ENCODE data around the gene TSPAN18.

TSPAN18 gene

DNA sequence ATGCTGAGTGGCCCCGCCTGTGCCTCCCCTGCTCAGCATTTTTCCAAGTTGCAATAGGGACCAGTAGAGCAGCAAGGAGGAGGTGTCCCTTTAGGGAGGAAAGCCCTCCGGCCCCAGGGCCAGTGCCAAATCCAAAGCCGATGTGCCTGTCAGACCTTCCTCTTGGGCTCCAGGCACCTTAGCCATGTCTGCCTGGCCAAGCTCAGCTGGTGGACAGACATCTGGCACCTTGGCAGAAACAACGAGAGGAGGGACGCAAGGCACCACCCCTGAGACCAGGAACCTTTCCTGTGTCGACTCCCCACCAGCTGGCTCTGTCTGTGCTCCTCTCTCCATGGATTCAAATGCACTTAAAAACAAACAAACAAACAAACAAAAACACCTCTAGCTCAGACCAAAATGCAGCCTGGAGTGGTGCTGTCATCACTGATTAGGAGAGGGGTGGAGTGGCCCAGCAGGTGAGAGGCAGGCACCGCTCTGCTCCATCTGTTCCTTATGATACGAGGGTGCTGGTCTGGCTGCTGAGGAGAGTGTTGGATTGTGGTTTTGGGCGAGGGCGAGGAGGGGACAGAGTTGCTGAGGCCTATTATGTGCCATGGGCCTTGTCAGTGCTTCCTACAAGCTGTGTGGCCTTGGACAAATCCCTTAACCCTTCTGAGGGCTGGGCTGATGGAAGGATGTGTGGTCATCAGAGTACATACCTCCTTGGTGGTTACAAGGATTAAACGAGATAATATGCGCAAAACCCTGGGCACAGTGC, 177.7 kb downstream of the TSPAN18 start:
- DNase-seq = no peak

DNA sequence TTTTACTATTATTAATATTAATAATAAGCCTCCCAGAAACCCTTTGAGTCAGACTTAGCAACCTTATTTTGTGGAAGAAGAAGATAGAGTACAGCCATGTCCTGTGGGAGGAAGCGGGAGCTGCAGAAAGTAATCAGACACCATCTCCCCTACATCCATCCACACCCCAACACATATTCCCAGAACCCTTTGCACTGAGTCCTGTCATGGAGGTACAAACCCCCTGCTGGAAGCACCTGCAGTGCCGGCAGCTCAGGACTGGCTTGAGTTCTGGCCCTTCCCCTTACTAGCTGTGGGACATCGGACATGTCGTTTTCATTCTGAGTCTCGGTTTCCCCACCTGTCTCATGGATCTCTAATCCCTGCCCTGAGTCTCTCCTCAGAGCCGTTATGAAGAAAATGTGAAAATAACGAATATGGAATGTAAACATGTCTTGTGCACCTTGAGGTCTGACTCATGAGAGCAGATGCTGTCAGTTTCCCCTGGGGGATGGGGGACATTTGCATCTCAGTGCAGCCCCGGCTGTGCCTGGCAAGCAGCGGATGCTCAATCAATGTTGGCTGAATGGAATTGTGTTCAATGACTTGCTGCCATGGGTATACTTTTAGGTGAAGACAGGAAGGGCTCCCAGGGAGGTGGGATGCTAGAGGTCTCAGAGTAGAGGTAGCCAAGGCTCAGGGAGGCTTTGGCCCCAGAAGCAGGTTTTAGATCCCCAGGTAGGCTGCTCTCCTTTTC, 178.5 kb downstream of the TSPAN18 start:
- no peak for DNase-seq

DNA sequence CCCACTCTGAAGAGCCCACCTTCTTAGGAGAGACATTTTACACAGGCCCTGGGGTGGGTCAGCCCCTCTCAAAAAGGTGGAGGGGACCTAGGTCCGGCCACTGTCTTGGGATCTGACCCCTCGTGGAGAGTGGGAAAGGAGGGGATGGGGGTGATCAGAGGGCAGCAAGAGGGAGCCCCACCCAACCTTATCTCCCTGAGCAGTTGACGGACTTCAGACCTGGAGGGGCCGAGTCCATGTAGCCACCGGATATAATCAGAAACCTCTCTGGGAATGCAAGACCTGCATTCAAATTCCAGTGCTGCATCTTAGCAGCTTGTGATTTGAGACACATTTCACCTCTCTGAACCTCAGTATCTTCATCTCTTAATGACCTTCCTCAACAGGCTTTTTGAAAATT, 179.9 kb downstream of the TSPAN18 start:
- no peak for DNase-seq

DNA sequence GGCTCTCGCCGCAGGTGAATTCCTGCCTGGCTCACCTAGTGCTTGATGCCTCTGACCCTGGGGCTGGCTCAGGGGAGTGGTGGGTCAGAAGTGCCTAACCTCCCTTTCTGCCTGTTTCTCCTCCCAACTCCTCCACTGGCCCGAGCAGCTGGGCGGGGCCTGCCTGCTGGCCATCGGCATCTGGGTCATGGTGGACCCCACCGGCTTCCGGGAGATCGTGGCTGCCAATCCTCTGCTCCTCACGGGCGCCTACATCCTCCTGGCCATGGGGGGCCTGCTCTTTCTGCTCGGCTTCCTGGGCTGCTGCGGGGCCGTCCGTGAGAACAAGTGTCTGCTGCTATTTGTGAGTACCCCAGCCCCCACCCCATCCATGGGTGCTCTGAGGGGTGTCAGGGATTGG, 182.8 kb downstream of the TSPAN18 start:
- no peak for DNase-seq

DNA sequence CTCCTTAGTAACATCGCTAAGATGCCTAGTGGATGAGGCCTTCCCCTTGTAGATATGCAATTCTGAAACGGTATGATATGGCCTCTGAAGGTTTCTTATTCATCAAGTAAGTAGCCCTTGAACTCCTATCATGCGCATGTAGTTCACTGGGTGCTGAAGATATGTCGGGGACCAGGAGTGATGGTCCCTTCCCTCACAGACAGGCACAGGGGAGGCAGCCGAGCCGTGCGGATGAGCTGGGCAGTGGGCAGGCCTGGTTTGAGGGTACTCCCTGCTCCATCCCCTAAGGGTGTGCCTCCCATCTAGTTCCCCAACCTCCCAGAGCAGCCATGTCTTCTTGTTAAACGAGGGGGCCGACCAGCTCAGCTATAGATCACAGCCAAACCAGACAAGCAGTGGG, 183.8 kb downstream of the TSPAN18 start:
- no peak for DNase-seq

DNA sequence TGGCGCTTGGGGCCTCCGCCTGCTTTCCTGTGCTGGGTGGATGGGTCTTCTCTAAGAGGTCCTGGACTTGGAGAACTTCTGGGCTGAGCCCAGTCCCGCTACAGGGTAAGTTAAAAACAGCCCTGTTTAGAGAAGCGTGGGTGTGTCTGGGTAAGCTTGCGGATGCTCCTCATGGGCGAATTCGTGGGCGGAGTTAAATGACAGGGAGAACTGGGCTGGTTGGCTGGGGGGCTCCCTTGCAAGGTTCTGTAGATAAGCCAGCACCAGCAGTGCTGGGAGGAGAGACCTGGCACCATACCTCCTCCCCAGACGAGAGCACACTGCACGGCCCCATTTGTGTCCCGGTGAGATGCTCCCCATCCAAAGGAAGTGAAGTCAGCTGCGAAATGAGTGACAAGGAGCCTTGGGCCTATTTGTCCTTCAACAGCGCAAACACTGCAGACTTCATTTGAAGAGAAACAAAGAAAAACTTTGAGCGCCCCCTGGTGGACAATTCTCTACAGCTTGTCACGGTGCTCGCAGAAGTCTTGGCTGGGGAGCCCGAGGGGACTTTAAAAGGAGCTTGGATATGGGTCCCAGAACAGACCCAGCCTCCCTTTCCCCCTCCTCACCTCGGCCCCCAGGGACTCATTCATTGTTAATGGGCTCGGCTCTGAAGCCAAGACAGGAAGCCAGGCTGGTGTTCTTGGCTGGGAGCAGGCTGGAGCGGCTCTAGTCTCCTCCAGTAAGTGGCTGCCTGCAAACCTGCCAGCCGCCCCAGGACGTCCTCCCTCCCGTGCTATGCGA, 184.5 kb downstream of the TSPAN18 start:
- peak; percentile 80 to 84 for DNase-seq

DNA sequence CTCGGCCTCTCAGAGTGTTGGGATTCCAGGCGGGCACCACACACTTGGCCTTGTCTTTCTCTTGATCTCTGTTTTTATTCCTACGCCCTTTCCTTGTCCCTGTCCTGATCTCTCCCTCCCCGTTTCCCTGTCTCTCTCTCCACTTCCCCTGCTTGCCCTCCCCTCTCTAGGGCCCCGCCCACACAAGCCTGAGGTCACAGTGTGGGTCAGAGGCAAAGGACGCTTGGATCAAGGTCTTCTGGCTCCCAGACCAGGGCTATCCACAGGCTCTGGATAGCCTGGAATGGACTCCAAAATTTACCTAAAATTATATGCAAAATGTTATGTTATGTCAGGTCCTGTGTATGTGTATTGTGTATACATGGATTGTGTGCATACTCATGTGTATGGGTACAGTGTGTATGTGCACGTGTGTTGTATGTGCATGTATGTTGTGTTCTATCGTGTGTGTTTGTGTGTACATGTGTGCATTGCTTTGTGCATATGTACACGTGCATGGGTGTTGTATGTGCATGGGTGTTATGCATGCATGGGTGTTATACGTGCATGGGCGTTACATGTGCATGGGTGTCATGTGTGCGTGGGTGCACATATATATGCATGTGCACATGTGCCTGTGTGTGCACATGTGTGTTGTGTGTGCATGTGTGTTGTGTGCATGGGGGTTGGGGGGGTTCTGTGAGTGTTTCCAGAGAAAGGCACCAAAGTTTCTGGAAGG, 185.7 kb downstream of the TSPAN18 start:
- DNase-seq = no peak

DNA sequence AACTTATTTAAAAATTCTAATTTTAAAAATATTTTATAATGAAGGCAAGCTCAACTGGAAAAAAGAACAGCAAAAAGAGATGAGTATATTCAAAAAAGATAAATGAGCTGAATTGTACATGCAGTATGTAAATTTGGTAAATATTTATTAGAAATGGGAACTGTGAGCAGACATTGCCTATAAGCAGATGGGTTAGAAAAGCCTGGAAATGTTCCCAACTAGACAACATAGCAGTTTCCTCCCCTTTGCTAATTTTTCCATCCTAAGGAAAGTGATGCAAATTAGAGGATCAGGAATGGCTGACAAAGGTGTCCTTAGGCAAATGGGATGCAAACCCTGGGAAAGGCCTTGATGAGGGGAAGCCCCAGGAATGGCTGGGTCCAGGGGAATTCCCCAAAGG, 186.7 kb downstream of the TSPAN18 start:
- DNase-seq = no peak

DNA sequence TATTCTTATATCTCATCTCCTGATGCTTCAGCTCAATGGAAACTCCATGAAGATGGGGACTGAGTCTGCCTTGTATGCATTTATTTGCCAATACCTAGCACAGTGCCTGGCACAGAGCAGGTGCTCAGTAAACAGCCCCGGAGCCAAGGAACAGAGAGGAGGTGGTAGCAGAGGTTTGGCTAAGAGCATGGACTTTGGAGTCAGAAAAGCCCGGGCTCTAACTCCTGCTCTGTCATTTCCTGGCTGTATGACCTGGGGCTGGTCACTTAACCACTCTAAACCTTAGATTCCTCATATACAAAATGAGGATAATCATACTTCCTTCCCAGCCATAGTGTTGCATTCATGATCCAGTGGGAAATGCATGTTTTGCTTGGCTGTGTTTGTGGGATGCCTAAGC, 187.3 kb downstream of the TSPAN18 start:
- no peak for DNase-seq

DNA sequence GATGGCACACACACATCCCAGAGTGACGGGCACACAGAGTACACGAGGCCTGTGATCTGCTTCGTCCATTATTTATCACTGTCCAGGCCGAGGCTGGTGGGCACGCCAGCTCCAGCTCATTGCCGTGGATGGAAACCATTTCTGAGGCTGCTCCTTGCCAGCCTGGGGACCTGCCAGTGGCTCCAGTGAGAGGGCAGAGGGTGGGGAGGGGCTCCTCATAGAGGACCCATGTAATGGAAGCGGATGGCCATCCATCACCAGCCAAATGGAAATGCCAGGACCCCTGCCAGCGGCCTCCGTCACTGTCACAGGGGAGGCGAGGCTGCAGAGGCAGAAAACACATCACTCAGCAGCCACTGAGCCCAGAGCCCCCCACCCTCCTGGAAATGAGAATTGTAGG, 188.2 kb downstream of the TSPAN18 start:
- DNase-seq = no peak

DNA sequence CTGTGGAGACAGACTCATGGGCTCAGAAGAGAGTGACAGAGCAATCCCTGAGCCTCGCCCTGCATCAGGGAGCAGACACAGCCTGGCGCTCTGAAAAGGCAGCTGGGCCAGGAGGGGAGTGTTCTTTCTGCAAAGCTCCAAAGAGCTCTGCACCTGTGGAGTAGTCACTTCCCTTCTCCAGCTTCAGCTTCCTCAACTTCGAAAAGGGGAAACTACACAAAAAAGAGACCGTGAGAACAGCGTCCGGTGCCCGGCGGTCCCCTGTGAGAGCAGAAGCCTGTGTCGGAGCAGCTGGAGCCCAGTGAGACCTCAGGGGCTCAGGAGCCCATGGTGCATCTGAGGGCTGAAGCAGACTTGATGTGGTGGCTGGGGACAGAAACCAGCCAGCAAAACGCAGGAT, 188.9 kb downstream of the TSPAN18 start:
- no peak for DNase-seq

DNA sequence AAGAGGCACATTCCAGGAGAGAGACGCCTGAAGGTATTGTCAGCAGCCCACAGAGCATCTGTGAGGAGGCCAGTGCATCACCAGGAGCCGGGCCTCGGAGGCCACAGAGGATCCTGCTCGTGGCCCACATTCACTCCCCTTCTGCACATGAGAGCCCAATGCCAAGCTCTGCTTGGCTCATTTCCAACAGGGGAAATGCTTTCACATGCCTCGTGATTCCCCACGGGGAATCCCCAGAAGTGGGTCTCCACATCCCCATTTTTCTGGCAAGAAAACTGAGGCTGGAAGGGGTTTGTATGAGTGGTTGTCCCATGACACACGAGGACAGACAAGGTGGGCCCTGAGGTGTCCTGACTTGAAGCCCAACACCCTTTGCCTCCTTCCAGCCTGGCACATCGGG, 189.6 kb downstream of the TSPAN18 start:
- no peak for DNase-seq

DNA sequence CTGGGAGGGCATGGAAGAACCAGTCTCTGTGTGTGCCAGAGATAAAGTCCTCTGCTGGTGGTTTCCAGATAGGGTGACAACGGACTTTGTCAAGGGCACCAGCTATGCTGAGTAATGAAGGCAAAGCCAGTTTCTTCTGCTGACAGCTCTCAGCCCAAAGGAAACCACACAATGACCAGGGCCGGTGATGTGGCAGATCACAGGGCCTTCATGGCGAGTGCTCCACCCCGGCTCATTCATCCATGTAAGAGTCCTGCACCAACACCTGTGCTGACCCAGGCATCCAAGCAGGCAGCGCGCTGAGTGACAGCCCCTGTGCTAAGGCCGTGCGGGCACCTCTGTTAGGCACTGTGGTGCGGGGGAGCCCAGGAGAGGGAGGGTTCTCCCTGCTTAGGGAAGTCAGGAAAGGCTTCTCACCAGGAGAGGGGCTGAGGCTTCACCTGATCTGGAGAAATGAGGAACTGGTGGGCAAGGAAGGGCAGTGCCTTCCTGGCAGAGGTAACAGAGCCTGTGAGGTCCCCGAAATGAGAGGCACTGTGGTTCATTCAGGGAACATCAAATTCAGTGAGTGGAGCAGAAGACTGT, 190.1 kb downstream of the TSPAN18 start:
- DNase-seq = no peak

DNA sequence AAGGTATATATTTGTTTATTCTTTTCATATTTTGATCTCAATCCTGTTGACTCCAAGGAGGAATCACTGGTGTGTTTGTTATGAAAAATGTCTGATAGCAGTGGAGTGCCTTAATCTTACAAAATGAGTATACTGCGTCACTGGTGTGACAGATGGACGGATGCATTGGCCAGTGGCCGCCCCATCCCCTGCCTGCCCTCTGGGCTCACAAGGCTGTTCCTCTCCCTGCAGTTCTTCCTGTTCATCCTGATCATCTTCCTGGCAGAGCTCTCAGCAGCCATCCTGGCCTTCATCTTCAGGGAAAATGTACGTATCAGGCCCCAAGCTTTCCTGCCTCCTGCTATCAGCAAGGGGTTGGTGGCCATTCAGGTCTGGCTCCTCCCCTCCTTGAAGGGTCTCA, 191.0 kb downstream of the TSPAN18 start:
- DNase-seq = no peak

DNA sequence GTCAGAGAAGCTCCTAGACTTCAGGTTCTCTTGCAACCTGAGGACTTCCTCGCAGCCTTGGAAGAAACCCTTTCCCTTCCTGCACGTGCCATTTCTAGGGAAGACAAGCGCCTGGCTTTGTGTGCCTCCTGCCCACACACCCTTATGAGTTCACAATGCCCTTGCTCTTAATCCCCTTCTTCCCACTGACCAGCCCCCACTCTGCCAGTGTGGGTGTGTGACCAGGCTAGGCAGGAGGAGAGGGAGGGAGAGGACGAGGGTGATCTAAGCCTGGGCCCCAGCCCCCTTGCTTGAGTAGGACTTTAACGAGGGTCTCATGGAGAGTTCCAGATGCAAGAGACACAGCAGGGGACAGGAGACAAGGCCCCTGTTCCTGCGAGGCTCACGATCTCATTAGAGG, 193.7 kb downstream of the TSPAN18 start:
- no peak for DNase-seq

DNA sequence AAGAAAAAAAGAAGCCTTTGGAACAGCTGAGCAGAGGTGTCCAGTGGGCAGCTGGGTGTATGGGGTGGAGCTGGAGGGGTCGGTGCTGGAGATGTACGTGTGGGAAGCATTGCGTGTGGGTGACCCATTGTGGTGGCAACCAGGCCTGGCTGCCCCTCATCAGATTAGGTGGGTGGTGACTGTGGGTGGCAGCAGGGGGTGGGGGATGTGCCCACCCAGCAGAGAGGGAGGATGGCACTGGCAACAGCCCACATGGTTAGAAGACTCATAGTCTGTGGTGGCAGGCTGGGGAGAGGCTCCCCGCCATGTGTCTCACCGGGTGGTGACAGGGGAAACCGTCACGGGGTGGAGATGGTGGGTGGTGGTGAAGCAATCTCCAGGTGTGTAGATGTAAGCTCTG, 196.4 kb downstream of the TSPAN18 start:
- DNase-seq = no peak

DNA sequence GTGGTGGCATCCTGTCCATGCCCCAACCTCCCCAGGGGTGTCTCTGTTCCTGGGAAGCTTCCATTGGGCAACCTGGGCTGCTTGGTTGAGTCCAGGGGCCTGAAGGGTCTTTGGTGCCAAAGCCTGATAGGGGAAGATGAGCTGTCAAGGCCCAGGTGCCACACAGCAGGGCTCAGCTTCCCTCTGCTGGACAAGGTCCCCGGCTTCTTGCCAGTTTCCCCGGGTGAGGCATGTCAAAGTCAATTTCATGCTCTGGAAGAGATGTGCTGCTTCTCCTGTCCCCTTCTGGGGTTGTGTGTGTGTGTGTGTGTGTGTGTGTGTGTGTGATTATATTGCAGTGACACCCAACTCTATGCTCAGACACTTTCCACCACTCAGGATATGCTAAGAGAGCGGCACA, 197.0 kb downstream of the TSPAN18 start:
- no peak for DNase-seq

DNA sequence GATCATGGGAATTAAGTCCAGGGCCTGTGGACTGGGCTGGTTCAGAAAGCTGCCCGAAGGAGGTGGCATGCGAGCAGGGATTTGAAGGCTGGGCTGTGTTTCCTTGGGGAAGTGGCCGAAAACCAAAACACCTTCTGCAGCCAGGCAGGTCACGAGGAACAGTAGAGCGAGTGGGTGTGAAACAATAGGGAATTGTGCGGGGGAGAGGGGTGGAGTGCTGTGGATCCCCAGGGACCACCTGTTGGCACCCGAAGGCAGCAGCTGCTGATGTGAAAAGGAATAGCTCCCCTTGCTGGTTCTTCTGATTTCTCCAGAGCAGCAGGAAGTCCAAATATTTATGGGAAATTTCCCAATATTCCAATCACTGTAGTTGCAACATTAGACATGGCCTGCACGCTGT, 199.3 kb downstream of the TSPAN18 start:
- no peak for DNase-seq

DNA sequence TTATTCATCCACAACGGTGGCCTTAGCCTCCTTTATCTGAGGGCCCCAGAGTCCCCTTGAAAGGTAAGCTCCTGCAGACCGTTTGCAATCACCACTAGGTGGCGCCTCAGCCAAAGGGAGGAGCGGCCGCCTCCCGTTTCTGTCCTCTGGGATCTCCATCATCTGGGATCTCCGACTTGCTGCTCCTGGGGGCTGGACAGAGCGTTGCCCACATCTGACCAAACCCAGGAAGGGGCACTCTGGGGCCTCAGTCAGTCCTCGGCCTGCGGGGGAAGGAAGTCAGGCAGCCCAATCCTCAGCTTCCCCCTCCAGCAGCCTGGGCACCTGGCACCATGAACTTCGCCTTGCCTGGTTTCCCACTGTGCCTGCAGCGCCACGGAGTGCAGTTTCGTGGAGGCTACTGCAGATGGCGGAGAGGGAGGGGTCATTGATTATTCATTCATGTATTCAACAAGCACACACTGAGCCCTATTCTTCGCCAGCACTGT, 200.5 kb downstream of the TSPAN18 start:
- DNase-seq = peak; percentile 41 to 42

DNA sequence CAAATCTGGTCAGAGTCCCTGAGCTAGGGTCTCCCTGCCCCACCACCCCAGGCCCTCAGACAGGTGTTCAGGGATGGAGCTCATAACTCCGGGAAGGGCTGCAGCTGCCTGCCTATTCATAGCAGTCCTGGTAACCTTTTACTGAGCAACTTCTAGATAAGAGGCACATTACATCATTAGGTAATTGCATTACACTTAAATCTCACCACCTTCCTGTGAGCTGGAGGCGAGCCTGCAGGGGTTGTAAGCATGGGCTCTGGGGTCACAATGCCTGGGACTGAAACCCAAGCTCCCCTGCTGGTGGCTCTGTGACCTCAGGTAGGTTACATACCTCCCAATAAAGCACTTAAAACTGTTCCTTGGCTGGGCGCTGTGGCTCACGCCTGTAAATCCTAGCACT, 201.4 kb downstream of the TSPAN18 start:
- no peak for DNase-seq

DNA sequence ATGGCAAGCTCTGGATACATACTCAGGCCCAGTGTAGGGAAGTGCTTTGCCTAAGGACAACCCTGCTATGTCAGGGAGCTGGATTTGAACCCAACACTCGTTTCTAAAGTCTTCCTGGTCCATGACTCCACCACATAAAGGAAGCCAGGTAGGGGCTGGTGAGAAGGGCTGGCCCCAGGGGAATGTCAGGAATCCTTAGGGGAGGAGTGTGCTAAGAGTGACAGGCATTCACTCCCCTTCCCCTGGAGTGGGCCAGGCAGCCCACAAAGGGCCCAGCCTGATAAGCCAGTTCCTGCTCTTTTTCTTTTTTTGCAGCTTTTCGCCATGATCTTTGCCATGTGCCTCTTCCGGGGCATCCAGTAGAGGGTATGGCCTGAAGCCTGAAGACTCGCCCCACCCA, 202.1 kb downstream of the TSPAN18 start:
- no peak for DNase-seq

DNA sequence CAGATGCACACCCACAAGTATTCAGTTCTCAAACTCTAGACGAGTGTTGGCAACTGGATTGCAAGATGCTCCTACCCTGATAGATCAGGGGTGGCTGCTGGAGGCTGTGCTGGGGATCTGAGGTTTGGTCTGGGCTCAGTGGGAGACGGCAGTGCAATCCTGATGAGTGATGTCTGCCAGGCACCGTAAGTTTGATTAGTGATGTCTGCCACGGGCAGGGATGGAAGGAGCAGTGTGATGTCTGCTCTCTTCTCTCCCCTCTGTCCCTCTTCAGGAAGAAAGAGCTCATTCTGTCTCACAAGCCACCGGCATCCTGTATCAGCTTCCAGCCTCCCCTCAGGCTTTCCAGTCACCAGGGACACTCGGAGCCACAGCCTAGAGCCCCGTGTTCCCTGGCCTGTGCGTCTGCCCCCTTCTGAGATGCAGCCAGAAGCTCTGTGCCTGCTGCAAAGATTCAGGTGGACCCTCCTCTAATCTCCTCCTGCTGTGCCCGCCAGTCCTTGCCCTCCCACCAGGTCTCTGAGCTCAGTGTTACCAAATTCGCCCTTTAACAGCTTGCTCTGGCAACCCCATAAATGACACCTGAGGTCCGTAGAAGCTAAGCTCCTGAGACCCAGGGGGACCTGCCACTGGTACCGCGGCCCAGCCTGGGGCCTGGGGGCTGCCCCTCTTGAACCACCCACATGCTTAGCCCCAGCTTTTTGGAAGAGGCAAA, 204.0 kb downstream of the TSPAN18 start:
- DNase-seq = no peak
